HG03378 (cell line): ENCODE measurements around the gene IL18R1.

Experiments used
- ATAC-seq: cut with Tn5 transposase; IDR thresholded peaks from one replicate; pipeline ENCODE4 v1.9.1; 2021; ENCODE audit warnings: mild to moderate bottlenecking, moderate library complexity; ENCODE audit not compliant: unreplicated experiment

The IL18R1 gene

GRCh38 chr2:102386867-102387541 is 31.4 kb downstream of the IL18R1 start:
- ATAC-seq: no peak

GRCh38 chr2:102387763-102388546 is 32.4 kb downstream of the IL18R1 start:
- no peak for ATAC-seq

- ATAC-seq: no peak
Measured at GRCh38 chr2:102391565-102391964, 36.0 kb downstream of the IL18R1 start.

- no peak for ATAC-seq
Measured at GRCh38 chr2:102392096-102392495, 36.5 kb downstream of the IL18R1 start.

- no peak for ATAC-seq
Measured at GRCh38 chr2:102392942-102393341, 37.3 kb downstream of the IL18R1 start.

GRCh38 chr2:102396012-102396411 is 40.4 kb downstream of the IL18R1 start:
- no peak for ATAC-seq

- no peak for ATAC-seq
Measured at GRCh38 chr2:102397209-102397608, 41.6 kb downstream of the IL18R1 start.

GRCh38 chr2:102399499-102400141 is 44.0 kb downstream of the IL18R1 start:
- ATAC-seq: no peak

- ATAC-seq: no peak
Measured at GRCh38 chr2:102401456-102401855, 45.9 kb downstream of the IL18R1 start.

- no peak for ATAC-seq
Measured at GRCh38 chr2:102401865-102402264, 46.3 kb downstream of the IL18R1 start.

- ATAC-seq: no peak
Measured at GRCh38 chr2:102410952-102411351, 55.4 kb downstream of the IL18R1 start.

- no peak for ATAC-seq
Measured at GRCh38 chr2:102412199-102412598, 56.6 kb downstream of the IL18R1 start.

- peak; percentile 35 for ATAC-seq
Measured at GRCh38 chr2:102417946-102418345, 62.4 kb downstream of the IL18R1 start.

- peak; percentile 94 for ATAC-seq
Measured at GRCh38 chr2:102418421-102418961, 62.9 kb downstream of the IL18R1 start.

- no peak for ATAC-seq
Measured at GRCh38 chr2:102420290-102420689, 64.7 kb downstream of the IL18R1 start.

GRCh38 chr2:102421890-102422759 is 66.5 kb downstream of the IL18R1 start:
- no peak for ATAC-seq

- ATAC-seq: no peak
Measured at GRCh38 chr2:102422910-102423309, 67.3 kb downstream of the IL18R1 start, which contains the start of gene IL18RAP. Gene IL18RAP (plus strand): TSS chr2:102423160. CDS start chr2:102423278, 118 bp downstream.

- ATAC-seq: no peak
Measured at GRCh38 chr2:102423368-102423767, 67.8 kb downstream of the IL18R1 start.

- ATAC-seq: peak; percentile 98
Measured at GRCh38 chr2:102424754-102425153, 69.2 kb downstream of the IL18R1 start.

GRCh38 chr2:102425441-102426132 is 70.0 kb downstream of the IL18R1 start:
- ATAC-seq: no peak
